HepG2 (cell line): Measurements from ENCODE around the gene ISOC2. TPM values are rescaled to one million over a fixed set of nuclear protein-coding genes. Genes with fewer than 3 reads are reported as not detected.
A peak's percentile ranks its signal among the peaks of the same experiment; 100 is the strongest.

ENCODE experiments used
- BRCA1 ChIP-seq: sonication (generic); formaldehyde crosslinking; IDR thresholded peaks from 2 replicates; pipeline ENCODE4 v1.4.0; 2020; ENCODE audit warnings: missing genetic modification reagents
- CREM ChIP-seq, 2 experiments: sonication (generic) in 1 of 2; formaldehyde crosslinking in 1 of 2; IDR thresholded peaks; 2 replicates each; pipeline versions ENCODE4 v1.4.0 to v1.6.1; 2016 to 2020; ENCODE audit warnings: antibody characterized with exemption in 1 of 2, mild to moderate bottlenecking in 1 of 2, missing genetic modification reagents in 1 of 2
- CTCF ChIP-seq: sonication (generic); formaldehyde crosslinking; IDR thresholded peaks from 2 replicates; pipeline ENCODE4 v1.5.0; 2020; ENCODE audit warnings: mild to moderate bottlenecking, missing genetic modification reagents, moderate library complexity
- HOXA3 ChIP-seq: sonication (generic); formaldehyde crosslinking; IDR thresholded peaks from 2 replicates; pipeline ENCODE4 v1.5.0; 2020; ENCODE audit warnings: missing genetic modification reagents
- HOXA7 ChIP-seq: sonication (generic); formaldehyde crosslinking; IDR thresholded peaks from 2 replicates; pipeline ENCODE4 v1.8.1; 2022; ENCODE audit warnings: mild to moderate bottlenecking, missing genetic modification reagents, moderate library complexity
- LRRFIP1 ChIP-seq: sonication (generic); formaldehyde crosslinking; conservative IDR thresholded peaks from 2 replicates; pipeline ENCODE4 v1.4.0; 2020; ENCODE audit warnings: missing genetic modification reagents
- MBNL3 ChIP-seq: fragments of 250-450 bp; sonication (Bioruptor Pico); conservative IDR thresholded peaks from 2 replicates; pipeline ENCODE4 v1.8.0; 2022; ENCODE audit warnings: mild to moderate bottlenecking, inconsistent platforms
- NAIF1 ChIP-seq: sonication (generic); formaldehyde crosslinking; IDR thresholded peaks from 2 replicates; pipeline ENCODE4 v1.5.0; 2020; ENCODE audit warnings: mild to moderate bottlenecking, missing genetic modification reagents, borderline replicate concordance
- NFYC ChIP-seq: IDR thresholded peaks from 2 replicates; pipeline ENCODE4 v1.6.1; 2016; ENCODE audit warnings: missing genetic modification reagents, missing compliant biosample characterization
- NR2F6 ChIP-seq, 2 experiments: IDR thresholded peaks; 2 replicates each; pipeline ENCODE4 v1.6.1; 2016; ENCODE audit warnings: antibody characterized with exemption in 1 of 2, mild to moderate bottlenecking in 1 of 2
- REL ChIP-seq: sonication (generic); formaldehyde crosslinking; conservative IDR thresholded peaks from 2 replicates; pipeline ENCODE4 v1.8.0; 2022; ENCODE audit warnings: mild to moderate bottlenecking, missing genetic modification reagents, moderate library complexity
- RORA ChIP-seq: sonication (generic); formaldehyde crosslinking; IDR thresholded peaks from 2 replicates; pipeline ENCODE4 v1.5.0; 2020; ENCODE audit warnings: mild to moderate bottlenecking, missing genetic modification reagents, moderate library complexity
- RXRB ChIP-seq: IDR thresholded peaks from 2 replicates; pipeline ENCODE4 v1.6.1; 2016; ENCODE audit warnings: borderline replicate concordance, missing genetic modification reagents, missing compliant biosample characterization
- SRSF4 ChIP-seq: fragments of 200-400 bp; formaldehyde crosslinking; IDR thresholded peaks from one replicate; pipeline ENCODE4 v1.6.1; 2018; ENCODE audit warnings: mild to moderate bottlenecking, low read depth, low read length, moderate library complexity; ENCODE audit not compliant: poor library complexity, severe bottlenecking
- ZBTB21 ChIP-seq: sonication (generic); formaldehyde crosslinking; IDR thresholded peaks from 2 replicates; pipeline ENCODE4 v1.4.0; 2020; ENCODE audit warnings: missing genetic modification reagents
- ZNF12 ChIP-seq: sonication (generic); formaldehyde crosslinking; IDR thresholded peaks from 2 replicates; pipeline ENCODE4 v1.5.0; 2020; ENCODE audit warnings: missing genetic modification reagents
- ZNF18 ChIP-seq: sonication (generic); formaldehyde crosslinking; IDR thresholded peaks from 2 replicates; pipeline ENCODE4 v1.8.0; 2022; ENCODE audit warnings: mild to moderate bottlenecking, missing genetic modification reagents; ENCODE audit not compliant: insufficient replicate concordance
- ZNF207 ChIP-seq: fragments of 450-650 bp; IDR thresholded peaks from 2 replicates; pipeline ENCODE4 v1.6.1; 2016; ENCODE audit warnings: antibody characterized with exemption, borderline replicate concordance
- ZNF383 ChIP-seq: sonication (generic); formaldehyde crosslinking; IDR thresholded peaks from 2 replicates; pipeline ENCODE4 v1.4.0; 2020; ENCODE audit warnings: missing genetic modification reagents, mild to moderate bottlenecking, borderline replicate concordance
- ZNF414 ChIP-seq: sonication (generic); formaldehyde crosslinking; IDR thresholded peaks from 2 replicates; pipeline ENCODE4 v1.5.0; 2020; ENCODE audit warnings: missing genetic modification reagents
- ZNF569 ChIP-seq: sonication (generic); formaldehyde crosslinking; IDR thresholded peaks from 2 replicates; pipeline ENCODE4 v1.5.0; 2020; ENCODE audit warnings: mild to moderate bottlenecking, missing genetic modification reagents, moderate library complexity, borderline replicate concordance
- ZNF816 ChIP-seq: sonication (generic); formaldehyde crosslinking; IDR thresholded peaks from 2 replicates; pipeline ENCODE4 v1.8.0; 2022; ENCODE audit warnings: missing genetic modification reagents, mild to moderate bottlenecking, borderline replicate concordance
- ZSCAN21 ChIP-seq: sonication (generic); formaldehyde crosslinking; IDR thresholded peaks from 2 replicates; pipeline ENCODE4 v1.8.0; 2022; ENCODE audit warnings: mild to moderate bottlenecking, missing genetic modification reagents, moderate library complexity, borderline replicate concordance
- ZSCAN22 ChIP-seq: sonication (generic); formaldehyde crosslinking; IDR thresholded peaks from 2 replicates; pipeline ENCODE4 v1.4.0; 2020; ENCODE audit warnings: mild to moderate bottlenecking, missing genetic modification reagents
- ZSCAN9 ChIP-seq: IDR thresholded peaks from 2 replicates; pipeline ENCODE4 v1.6.1; 2016; ENCODE audit warnings: borderline replicate concordance
- polyA plus RNA-seq, 8 experiments: library from polyadenylated mRNA; depleted of rRNA in 3 of 8; stranded (reverse) in 7 of 8; unstranded in 1 of 8; fragments of >200 nt; fragmentation: Illumina TruSeq in 4 of 8; extraction: Trizol in 4 of 8; gene quantifications; 2 replicates each; pipeline versions ENCODE4 v1.2.1 to v1.2.3, GENCODE V29; 2011 to 2016; ENCODE audit warnings: low read depth in 4 of 8, missing spikeins in 1 of 8, mixed read lengths in 1 of 8; ENCODE audit not compliant: insufficient read depth in 1 of 8
- total RNA-seq, 5 experiments: library from RNA; depleted of rRNA; stranded (reverse); fragments of >200 nt; fragmentation: Illumina TruSeq; extraction: Trizol; gene quantifications; 2 replicates each; pipeline ENCODE4 v1.2.3, GENCODE V29; 2016; ENCODE audit warnings: low read depth in 1 of 5

The ISOC2 gene
- total and polyA plus RNA-seq, 2 of the 13 experiments (the other 11 are each of a cell fraction or from before 2014, with no cell fraction given) = 76.8 to 105 TPM

- no peak for TF ChIP-seq SRSF4
- TF ChIP-seq HOXA3 = peak; percentile 43; the same call in 1 of the 2 replicates
- peak; percentile 66 for TF ChIP-seq RXRB
- TF ChIP-seq ZNF18 (CRISPR knock-in tag) = no peak
- no peak for TF ChIP-seq RORA (CRISPR knock-in tag)
- TF ChIP-seq ZNF383 (CRISPR knock-in tag) = no peak
- TF ChIP-seq BRCA1 = no peak
- TF ChIP-seq CTCF (CRISPR knock-in tag) = no peak
- 0 out of 2 replicates have a peak, but pooled peaks have one; percentile 72 for TF ChIP-seq ZSCAN21
- TF ChIP-seq NFYC = 0 out of 2 replicates have a peak, but pooled peaks have one; percentile 17
- TF ChIP-seq MBNL3 = no peak
- TF ChIP-seq ZSCAN9 = peak; percentile 95
- no peak for TF ChIP-seq NR2F6 (IDR thresholded peaks at IDR 0.05)
- TF ChIP-seq NR2F6 (CRISPR knock-in tag; IDR thresholded peaks at IDR 0.05) = no peak
- 0 out of 2 replicates have a peak, but pooled peaks have one; percentile 32 for TF ChIP-seq ZSCAN22 (CRISPR knock-in tag)
- TF ChIP-seq ZBTB21 = no peak
- TF ChIP-seq ZNF12 (CRISPR knock-in tag) = peak; percentile 75; the same call in 1 of the 2 replicates
- no peak for TF ChIP-seq ZNF207
- no peak for TF ChIP-seq ZNF414 (CRISPR knock-in tag)
- no peak for TF ChIP-seq CREM (IDR thresholded peaks at IDR 0.05)
- no peak for TF ChIP-seq CREM (CRISPR knock-in tag; IDR thresholded peaks at IDR 0.05)
- TF ChIP-seq ZNF816 = no peak
- no peak for TF ChIP-seq HOXA7
- no peak for TF ChIP-seq LRRFIP1
- TF ChIP-seq ZNF569 (CRISPR knock-in tag) = no peak
- TF ChIP-seq NAIF1 = no peak; the same call in 1 of the 2 replicates
- TF ChIP-seq REL (CRISPR knock-in tag) = no peak
These were observed 24.0 kb downstream of the ISOC2 start (continued) for GRCh38 chr19:55437410-55437809.
